Measurements from ENCODE around the gene SDR39U1.
"Not testable (repeated sequence)": the region's sequence is repeated elsewhere in the genome, so short reads cannot be mapped to it uniquely, and the experiment has no call there.

SDR39U1 gene

GRCh38 chr14:24442240-24443052 lies at the start of gene SDR39U1:
Gene SDR39U1, minus strand, starts transcription at chr14:24442776. Its CDS starts 7 bp downstream, at chr14:24442769.
- peak; percentile 98 for DNase-seq
- Histone ChIP-seq H3K9me3 (ENCODE audit: severe bottlenecking) (no peaks in the 10 kb centered on the region), H3K4me3 (ENCODE audit: low read depth, low read length) (peak within 1 kb of the TSS; percentile 71), H3K36me3 (peaks cover 39% of the 10 kb centered on the region), H3K27ac (peak within 1 kb of the TSS; percentile 94), H3K27me3 (ENCODE audit: insufficient read depth, low read depth, severe bottlenecking) (no peaks in the 10 kb centered on the region)
- no peak for TF ChIP-seq CTCF (IDR thresholded peaks at IDR 0.05; ENCODE audit: low read depth, low read length)

- DNase-seq; H3K9me3 ChIP-seq (ENCODE audit: severe bottlenecking); H3K36me3 ChIP-seq: not testable (repeated sequence)
Measured at GRCh38 chr14:24491586-24492408, 49.2 kb upstream of the SDR39U1 start.

GRCh38 chr14:24483604-24484252 lies 41.2 kb upstream of the SDR39U1 start:
- Histone ChIP-seq H3K36me3 (no peaks in the 10 kb centered on the region), H3K27ac (no peak overlapping the region), H3K27me3 (ENCODE audit: insufficient read depth, low read depth, severe bottlenecking) (peaks cover 34% of the 10 kb centered on the region), H3K4me3 (ENCODE audit: low read depth, low read length) (no peak overlapping the region), H3K9me3 (ENCODE audit: severe bottlenecking) (no peaks in the 10 kb centered on the region)
- TF ChIP-seq CTCF (IDR thresholded peaks at IDR 0.05; ENCODE audit: low read depth, low read length) = no peak
- no peak for DNase-seq

More at GRCh38 chr14:24491586-24492408, 49.2 kb upstream of the SDR39U1 start:
- H3K27ac ChIP-seq; H3K4me3 ChIP-seq (ENCODE audit: low read depth, low read length): not testable (repeated sequence)
- H3K27me3 ChIP-seq (ENCODE audit: insufficient read depth, low read depth, severe bottlenecking) = peaks cover 20% of the 10 kb centered on the region

- H3K4me3 ChIP-seq (ENCODE audit: low read depth, low read length); H3K27ac ChIP-seq; DNase-seq; H3K36me3 ChIP-seq; H3K9me3 ChIP-seq (ENCODE audit: severe bottlenecking): not testable (repeated sequence)
- peaks cover 41% of the 10 kb centered on the region for H3K27me3 ChIP-seq (ENCODE audit: insufficient read depth, low read depth, severe bottlenecking)
Measured at GRCh38 chr14:24482699-24483303, 40.2 kb upstream of the SDR39U1 start.

- H3K9me3 ChIP-seq (ENCODE audit: severe bottlenecking) = no peaks in the 10 kb centered on the region
- peak; percentile 87 for TF ChIP-seq CTCF (IDR thresholded peaks at IDR 0.05; ENCODE audit: low read depth, low read length)
- no peak overlapping the region for H3K4me3 ChIP-seq (ENCODE audit: low read depth, low read length)
- H3K36me3 ChIP-seq = no peaks in the 10 kb centered on the region
- H3K27ac ChIP-seq = no peak overlapping the region
- H3K27me3 ChIP-seq (ENCODE audit: insufficient read depth, low read depth, severe bottlenecking) = peaks cover 43% of the 10 kb centered on the region
- DNase-seq = peak; percentile 58
Measured at GRCh38 chr14:24481622-24482324, 39.2 kb upstream of the SDR39U1 start.

GRCh38 chr14:24479999-24480398 lies 37.4 kb upstream of the SDR39U1 start:
- peaks cover 51% of the 10 kb centered on the region for H3K27me3 ChIP-seq (ENCODE audit: insufficient read depth, low read depth, severe bottlenecking)
- not testable (repeated sequence) for H3K9me3 ChIP-seq (ENCODE audit: severe bottlenecking); H3K27ac ChIP-seq; H3K4me3 ChIP-seq (ENCODE audit: low read depth, low read length); DNase-seq; H3K36me3 ChIP-seq
